ENCODE measurements around the gene GBP5. TPM values are rescaled to one million over a fixed set of nuclear protein-coding genes. Genes with fewer than 3 reads are reported as not detected.
"Not testable (repeated sequence)": the region's sequence is repeated elsewhere in the genome, so short reads cannot be mapped to it uniquely, and the experiment has no call there.

GBP5 gene
- total and polyA plus RNA-seq, 4 donors: 0.20 to 0.50 (median 0.33) TPM

- Histone ChIP-seq H3K4me1 (ENCODE audit: control insufficient read depth, insufficient read depth, low read length) (no peaks in the 10 kb centered on the region), H3K4me3 (ENCODE audit: low read depth, low read length) (no peak overlapping the region), H3K27me3 (ENCODE audit: control insufficient read depth, insufficient read depth, low read length) (no peaks in the 10 kb centered on the region), H3K36me3 (ENCODE audit: control insufficient read depth, insufficient read depth, low read length) (no peaks in the 10 kb centered on the region), H3K27ac (ENCODE audit: low read depth, low read length) (no peak overlapping the region), H3K9me3 (ENCODE audit: control insufficient read depth, insufficient read depth, low read length) (no peaks in the 10 kb centered on the region)
- WGBS (ENCODE audit: insufficient coverage): no CpG with 5 or more reads among the region's 2 CpGs
- no peak for DNase-seq (ENCODE audit: low read depth in 4 of 6, low spot score in 6 of 6)
Measured at GRCh38 chr1:89304572-89305230, 32.0 kb upstream of the GBP5 start.

- DNase-seq (ENCODE audit: low read depth in 4 of 6, low spot score in 6 of 6): no peak
- Histone ChIP-seq H3K4me3 (ENCODE audit: low read depth, low read length) (no peak overlapping the region), H3K4me1 (ENCODE audit: control insufficient read depth, insufficient read depth, low read length) (no peaks in the 10 kb centered on the region), H3K27me3 (ENCODE audit: control insufficient read depth, insufficient read depth, low read length) (no peaks in the 10 kb centered on the region), H3K36me3 (ENCODE audit: control insufficient read depth, insufficient read depth, low read length) (no peaks in the 10 kb centered on the region), H3K27ac (ENCODE audit: low read depth, low read length) (no peak overlapping the region), H3K9me3 (ENCODE audit: control insufficient read depth, insufficient read depth, low read length) (no peaks in the 10 kb centered on the region)
- 97% methylated on average over 19 of the region's 25 CpGs for WGBS (ENCODE audit: insufficient coverage)
Measured at GRCh38 chr1:89302697-89303332, 30.2 kb upstream of the GBP5 start.

- not testable (repeated sequence) for H3K9me3 ChIP-seq (ENCODE audit: control insufficient read depth, insufficient read depth, low read length); H3K4me1 ChIP-seq (ENCODE audit: control insufficient read depth, insufficient read depth, low read length); DNase-seq (ENCODE audit: low read depth in 4 of 6, low spot score in 6 of 6); H3K4me3 ChIP-seq (ENCODE audit: low read depth, low read length); H3K27ac ChIP-seq (ENCODE audit: low read depth, low read length); H3K27me3 ChIP-seq (ENCODE audit: control insufficient read depth, insufficient read depth, low read length); H3K36me3 ChIP-seq (ENCODE audit: control insufficient read depth, insufficient read depth, low read length)
- WGBS (ENCODE audit: insufficient coverage): no CpG with 5 or more reads among the region's 3 CpGs
Measured at GRCh38 chr1:89299739-89300463, 27.2 kb upstream of the GBP5 start.

- H3K4me3 ChIP-seq (ENCODE audit: low read depth, low read length): no peak overlapping the region
- H3K36me3 ChIP-seq (ENCODE audit: control insufficient read depth, insufficient read depth, low read length): no peaks in the 10 kb centered on the region
- H3K9me3 ChIP-seq (ENCODE audit: control insufficient read depth, insufficient read depth, low read length): no peaks in the 10 kb centered on the region
- DNase-seq (ENCODE audit: low read depth in 4 of 6, low spot score in 6 of 6): no peak
- no peak overlapping the region for H3K27ac ChIP-seq (ENCODE audit: low read depth, low read length)
- H3K27me3 ChIP-seq (ENCODE audit: control insufficient read depth, insufficient read depth, low read length): no peaks in the 10 kb centered on the region
- H3K4me1 ChIP-seq (ENCODE audit: control insufficient read depth, insufficient read depth, low read length): no peaks in the 10 kb centered on the region
Measured at GRCh38 chr1:89298461-89298860, 25.8 kb upstream of the GBP5 start.

- H3K4me3 ChIP-seq (ENCODE audit: low read depth, low read length): no peak overlapping the region
- no peaks in the 10 kb centered on the region for H3K36me3 ChIP-seq (ENCODE audit: control insufficient read depth, insufficient read depth, low read length)
- no peaks in the 10 kb centered on the region for H3K27me3 ChIP-seq (ENCODE audit: control insufficient read depth, insufficient read depth, low read length)
- no peak for DNase-seq (ENCODE audit: low read depth in 4 of 6, low spot score in 6 of 6)
- no CpG with 5 or more reads among the region's 1 CpG for WGBS (ENCODE audit: insufficient coverage)
- H3K4me1 ChIP-seq (ENCODE audit: control insufficient read depth, insufficient read depth, low read length): no peaks in the 10 kb centered on the region
- no peak overlapping the region for H3K27ac ChIP-seq (ENCODE audit: low read depth, low read length)
- H3K9me3 ChIP-seq (ENCODE audit: control insufficient read depth, insufficient read depth, low read length): peaks cover 1% of the 10 kb centered on the region
Measured at GRCh38 chr1:89295187-89295586, 22.5 kb upstream of the GBP5 start.

- WGBS (ENCODE audit: insufficient coverage): no CpG with 5 or more reads among the region's 2 CpGs
- no peak overlapping the region for H3K4me3 ChIP-seq (ENCODE audit: low read depth, low read length)
- DNase-seq (ENCODE audit: low read depth in 4 of 6, low spot score in 6 of 6): no peak
- H3K27ac ChIP-seq (ENCODE audit: low read depth, low read length): no peak overlapping the region
- H3K9me3 ChIP-seq (ENCODE audit: control insufficient read depth, insufficient read depth, low read length): peaks cover 1% of the 10 kb centered on the region
- H3K36me3 ChIP-seq (ENCODE audit: control insufficient read depth, insufficient read depth, low read length): no peaks in the 10 kb centered on the region
- H3K4me1 ChIP-seq (ENCODE audit: control insufficient read depth, insufficient read depth, low read length): no peaks in the 10 kb centered on the region
- no peaks in the 10 kb centered on the region for H3K27me3 ChIP-seq (ENCODE audit: control insufficient read depth, insufficient read depth, low read length)
Measured at GRCh38 chr1:89291276-89291675, 18.6 kb upstream of the GBP5 start.

- Histone ChIP-seq H3K4me3 (ENCODE audit: low read depth, low read length) (no peak overlapping the region), H3K9me3 (ENCODE audit: control insufficient read depth, insufficient read depth, low read length) (peaks cover 1% of the 10 kb centered on the region), H3K27me3 (ENCODE audit: control insufficient read depth, insufficient read depth, low read length) (no peaks in the 10 kb centered on the region), H3K4me1 (ENCODE audit: control insufficient read depth, insufficient read depth, low read length) (no peaks in the 10 kb centered on the region), H3K27ac (ENCODE audit: low read depth, low read length) (no peak overlapping the region), H3K36me3 (ENCODE audit: control insufficient read depth, insufficient read depth, low read length) (no peaks in the 10 kb centered on the region)
- DNase-seq (ENCODE audit: low read depth in 4 of 6, low spot score in 6 of 6): no peak
- no CpG with 5 or more reads among the region's 2 CpGs for WGBS (ENCODE audit: insufficient coverage)
Measured at GRCh38 chr1:89288051-89288340, 15.3 kb upstream of the GBP5 start.

GRCh38 chr1:89287181-89288050 is 14.8 kb upstream of the GBP5 start:
- H3K36me3 ChIP-seq (ENCODE audit: control insufficient read depth, insufficient read depth, low read length): no peaks in the 10 kb centered on the region
- H3K4me3 ChIP-seq (ENCODE audit: low read depth, low read length): no peak overlapping the region
- no peaks in the 10 kb centered on the region for H3K4me1 ChIP-seq (ENCODE audit: control insufficient read depth, insufficient read depth, low read length)
- no peak overlapping the region for H3K27ac ChIP-seq (ENCODE audit: low read depth, low read length)
- WGBS (ENCODE audit: insufficient coverage): 80% methylated on average over 5 of the region's 5 CpGs
- no peak for DNase-seq (ENCODE audit: low read depth in 4 of 6, low spot score in 6 of 6)
- H3K27me3 ChIP-seq (ENCODE audit: control insufficient read depth, insufficient read depth, low read length): no peaks in the 10 kb centered on the region
- no peaks in the 10 kb centered on the region for H3K9me3 ChIP-seq (ENCODE audit: control insufficient read depth, insufficient read depth, low read length)

- Histone ChIP-seq H3K4me1 (ENCODE audit: control insufficient read depth, insufficient read depth, low read length) (no peaks in the 10 kb centered on the region), H3K9me3 (ENCODE audit: control insufficient read depth, insufficient read depth, low read length) (no peaks in the 10 kb centered on the region), H3K4me3 (ENCODE audit: low read depth, low read length) (no peak overlapping the region), H3K27me3 (ENCODE audit: control insufficient read depth, insufficient read depth, low read length) (no peaks in the 10 kb centered on the region), H3K36me3 (ENCODE audit: control insufficient read depth, insufficient read depth, low read length) (no peaks in the 10 kb centered on the region), H3K27ac (ENCODE audit: low read depth, low read length) (no peak overlapping the region)
- no peak for DNase-seq (ENCODE audit: low read depth in 4 of 6, low spot score in 6 of 6)
- WGBS (ENCODE audit: insufficient coverage): no CpG with 5 or more reads among the region's 3 CpGs
Measured at GRCh38 chr1:89286549-89287180, 14.0 kb upstream of the GBP5 start.
